Measurements from ENCODE around the gene LPIN1. TPM values are rescaled to one million over a fixed set of nuclear protein-coding genes. Genes with fewer than 3 reads are reported as not detected.
"Not testable (repeated sequence)": the region's sequence is repeated elsewhere in the genome, so short reads cannot be mapped to it uniquely, and the experiment has no call there.

LPIN1 gene
- total RNA-seq, 1 donor from 2014 or later, result 43.0 TPM

- Histone ChIP-seq H3K4me3 (no peak overlapping the region), H3K27ac (replicated peaks) (no peak overlapping the region), H3K36me3 (no peaks in the 10 kb centered on the region), H3K9me3 (replicated peaks) (peaks cover 12% of the 10 kb centered on the region), H3K27me3 (ENCODE audit: low read depth) (peaks cover 6% of the 10 kb centered on the region), H3K4me1 (no peaks in the 10 kb centered on the region)
- no peak for DNase-seq
- no peak for TF ChIP-seq CTCF (IDR thresholded peaks at IDR 0.05; ENCODE audit: borderline replicate concordance)
- intact Hi-C loops (cut with micrococcal nuclease), result no loop called here
Observed at GRCh38 chr2:11837875-11838734, 91.7 kb downstream of the LPIN1 start.

DNA sequence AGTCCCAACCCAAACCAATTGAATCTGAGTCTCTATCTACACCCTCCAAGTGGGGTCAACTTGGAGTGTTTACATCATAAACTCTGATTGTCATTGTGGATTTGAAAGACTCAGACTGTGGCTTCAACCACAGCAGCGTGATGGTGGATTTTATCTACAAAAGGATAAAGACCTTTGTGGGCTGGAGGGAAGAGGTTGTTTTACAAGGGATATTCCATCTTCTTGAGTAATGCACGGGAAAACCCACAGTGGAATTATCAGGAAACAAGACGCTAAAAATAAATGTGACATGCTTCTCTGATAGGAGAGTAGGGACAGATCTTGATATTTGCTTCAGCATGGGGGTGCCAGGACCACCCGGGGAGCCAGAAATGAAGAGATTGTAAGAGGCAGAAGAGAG, 93.5 kb downstream of the LPIN1 start:
- Histone ChIP-seq H3K27me3 (ENCODE audit: low read depth) (peaks cover 6% of the 10 kb centered on the region), H3K36me3 (no peaks in the 10 kb centered on the region), H3K27ac (replicated peaks) (no peak overlapping the region), H3K9me3 (replicated peaks) (peaks cover 3% of the 10 kb centered on the region), H3K4me1 (no peaks in the 10 kb centered on the region), H3K4me3 (no peak overlapping the region)
- DNase-seq, result no peak
- TF ChIP-seq CTCF (IDR thresholded peaks at IDR 0.05; ENCODE audit: borderline replicate concordance), result no peak
- intact Hi-C loops (cut with micrococcal nuclease), result no loop called here

- no peak for DNase-seq
Observed at GRCh38 chr2:11842336-11842735, 95.9 kb downstream of the LPIN1 start.

GRCh38 chr2:11844798-11845197, 98.4 kb downstream of the LPIN1 start:
- DNase-seq; intact Hi-C loops (cut with micrococcal nuclease); H3K9me3 ChIP-seq (replicated peaks); H3K27me3 ChIP-seq (ENCODE audit: low read depth); H3K27ac ChIP-seq (replicated peaks); H3K36me3 ChIP-seq; H3K4me3 ChIP-seq; H3K4me1 ChIP-seq: not testable (repeated sequence)

More at GRCh38 chr2:11842336-11842735, 95.9 kb downstream of the LPIN1 start:
- Histone ChIP-seq H3K4me3 (no peak overlapping the region), H3K9me3 (replicated peaks) (no peaks in the 10 kb centered on the region), H3K27ac (replicated peaks) (no peak overlapping the region), H3K36me3 (no peaks in the 10 kb centered on the region), H3K4me1 (no peaks in the 10 kb centered on the region), H3K27me3 (ENCODE audit: low read depth) (peaks cover 6% of the 10 kb centered on the region)
- no peak for TF ChIP-seq CTCF (IDR thresholded peaks at IDR 0.05; ENCODE audit: borderline replicate concordance)
- intact Hi-C loops (cut with micrococcal nuclease), result no loop called here

GRCh38 chr2:11847935-11848334, 101.5 kb downstream of the LPIN1 start:
- intact Hi-C loops (cut with micrococcal nuclease); DNase-seq; H3K9me3 ChIP-seq (replicated peaks); H3K4me3 ChIP-seq; H3K4me1 ChIP-seq; H3K36me3 ChIP-seq; H3K27me3 ChIP-seq (ENCODE audit: low read depth); H3K27ac ChIP-seq (replicated peaks): not testable (repeated sequence)

DNA sequence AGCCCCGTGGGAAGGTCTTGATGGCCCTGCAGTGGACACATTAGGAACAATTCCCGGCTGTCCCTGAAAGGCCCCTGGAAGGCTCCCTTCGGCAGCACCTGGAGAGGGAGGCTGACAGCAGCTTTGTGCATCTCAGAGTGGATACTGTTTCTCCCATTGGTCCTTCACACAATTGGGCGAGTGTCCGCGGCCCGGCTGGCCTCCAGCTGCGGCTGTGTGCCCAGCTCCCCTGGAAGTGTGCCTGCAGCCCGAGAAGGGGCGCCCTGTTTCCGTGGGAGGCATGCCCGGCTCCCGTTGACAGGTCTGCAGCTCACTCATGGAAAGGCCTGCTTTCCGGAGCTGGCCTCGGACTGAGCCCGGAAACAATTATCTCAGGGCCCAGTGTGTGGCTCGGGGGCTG, 103.7 kb downstream of the LPIN1 start:
- DNase-seq, result no peak
- intact Hi-C loops (cut with micrococcal nuclease), result no loop called here

More for the DNA sequence above, 103.7 kb downstream of the LPIN1 start:
- H3K4me1 ChIP-seq, result no peaks in the 10 kb centered on the region
- peaks cover 5% of the 10 kb centered on the region for H3K9me3 ChIP-seq (replicated peaks)
- H3K27me3 ChIP-seq (ENCODE audit: low read depth), result no peaks in the 10 kb centered on the region
- H3K36me3 ChIP-seq, result no peaks in the 10 kb centered on the region
- no peak overlapping the region for H3K27ac ChIP-seq (replicated peaks)
- H3K4me3 ChIP-seq, result no peak overlapping the region
- TF ChIP-seq CTCF (IDR thresholded peaks at IDR 0.05; ENCODE audit: borderline replicate concordance), result no peak

All from left ventricle myocardium inferior (tissue), 1 donor.